ENCODE measurements around the gene GMCL2. TPM values are rescaled to one million over a fixed set of nuclear protein-coding genes. Genes with fewer than 3 reads are reported as not detected.
"Not testable (repeated sequence)": the region's sequence is repeated elsewhere in the genome, so short reads cannot be mapped to it uniquely, and the experiment has no call there.

GMCL2 gene
- total RNA-seq, 1 donor, result not detected

GRCh38 chr5:178201927-178202235, 14.7 kb upstream of the GMCL2 start:
- no peak overlapping the region for H3K4me3 ChIP-seq (ENCODE audit: low read depth, low read length)
- TF ChIP-seq, protein P1, sequence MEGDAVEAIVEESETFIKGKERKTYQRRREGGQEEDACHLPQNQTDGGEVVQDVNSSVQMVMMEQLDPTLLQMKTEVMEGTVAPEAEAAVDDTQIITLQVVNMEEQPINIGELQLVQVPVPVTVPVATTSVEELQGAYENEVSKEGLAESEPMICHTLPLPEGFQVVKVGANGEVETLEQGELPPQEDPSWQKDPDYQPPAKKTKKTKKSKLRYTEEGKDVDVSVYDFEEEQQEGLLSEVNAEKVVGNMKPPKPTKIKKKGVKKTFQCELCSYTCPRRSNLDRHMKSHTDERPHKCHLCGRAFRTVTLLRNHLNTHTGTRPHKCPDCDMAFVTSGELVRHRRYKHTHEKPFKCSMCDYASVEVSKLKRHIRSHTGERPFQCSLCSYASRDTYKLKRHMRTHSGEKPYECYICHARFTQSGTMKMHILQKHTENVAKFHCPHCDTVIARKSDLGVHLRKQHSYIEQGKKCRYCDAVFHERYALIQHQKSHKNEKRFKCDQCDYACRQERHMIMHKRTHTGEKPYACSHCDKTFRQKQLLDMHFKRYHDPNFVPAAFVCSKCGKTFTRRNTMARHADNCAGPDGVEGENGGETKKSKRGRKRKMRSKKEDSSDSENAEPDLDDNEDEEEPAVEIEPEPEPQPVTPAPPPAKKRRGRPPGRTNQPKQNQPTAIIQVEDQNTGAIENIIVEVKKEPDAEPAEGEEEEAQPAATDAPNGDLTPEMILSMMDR (IDR thresholded peaks at IDR 0.05; ENCODE audit: insufficient read depth, low read depth, low read length), result no peak
- DNase-seq (ENCODE audit: low read depth), result no peak

DNA sequence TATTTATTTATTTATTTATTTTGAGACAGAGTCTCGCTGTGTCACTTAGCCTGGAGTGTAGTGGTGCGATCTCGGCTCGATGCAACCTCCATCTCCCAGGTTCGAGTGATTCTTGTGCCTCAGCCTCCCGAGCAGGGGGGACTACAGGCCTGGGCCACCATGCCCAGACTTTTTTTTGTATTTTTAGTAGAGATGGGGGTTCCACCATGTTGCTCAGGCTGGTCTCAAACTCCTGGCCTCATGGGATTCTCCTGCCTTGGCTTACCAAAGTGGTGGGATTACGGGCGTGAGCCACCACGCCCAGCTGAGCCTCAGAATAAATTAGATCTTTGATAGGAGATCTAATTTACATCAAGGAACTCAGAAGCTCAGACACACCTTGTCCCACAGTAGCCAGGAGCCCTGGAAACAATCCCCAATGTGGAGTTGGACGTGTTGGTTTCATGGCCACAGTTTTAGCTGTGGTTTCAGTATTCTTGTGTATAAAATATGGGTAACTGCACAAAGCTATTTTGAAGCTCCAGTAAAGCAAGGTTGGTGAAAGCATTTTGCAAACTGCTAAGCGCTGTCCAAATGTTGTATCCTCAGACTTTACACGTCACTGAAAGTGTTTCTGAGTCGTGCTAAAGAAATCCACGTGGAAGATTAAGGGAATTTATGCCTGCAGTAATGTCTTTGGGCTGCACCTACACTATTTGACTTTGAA, 14.2 kb upstream of the GMCL2 start:
- H3K4me3 ChIP-seq (ENCODE audit: low read depth, low read length), result no peak overlapping the region
- TF ChIP-seq, protein P1 (IDR thresholded peaks at IDR 0.05; ENCODE audit: insufficient read depth, low read depth, low read length), result no peak
- no peak for DNase-seq (ENCODE audit: low read depth)

GRCh38 chr5:178199581-178200434, 12.6 kb upstream of the GMCL2 start:
- DNase-seq (ENCODE audit: low read depth), result no peak
- TF ChIP-seq, protein P1 (IDR thresholded peaks at IDR 0.05; ENCODE audit: insufficient read depth, low read depth, low read length), result no peak

GRCh38 chr5:178198706-178199105, 11.5 kb upstream of the GMCL2 start:
- H3K4me3 ChIP-seq (ENCODE audit: low read depth, low read length), result no peak overlapping the region
- DNase-seq (ENCODE audit: low read depth), result no peak
- TF ChIP-seq, protein P1 (IDR thresholded peaks at IDR 0.05; ENCODE audit: insufficient read depth, low read depth, low read length), result no peak

More at GRCh38 chr5:178199581-178200434, 12.6 kb upstream of the GMCL2 start:
- H3K4me3 ChIP-seq (ENCODE audit: low read depth, low read length), result no peak overlapping the region

GRCh38 chr5:178198151-178198550, 11.0 kb upstream of the GMCL2 start:
- not testable (repeated sequence) for DNase-seq (ENCODE audit: low read depth)

DNA sequence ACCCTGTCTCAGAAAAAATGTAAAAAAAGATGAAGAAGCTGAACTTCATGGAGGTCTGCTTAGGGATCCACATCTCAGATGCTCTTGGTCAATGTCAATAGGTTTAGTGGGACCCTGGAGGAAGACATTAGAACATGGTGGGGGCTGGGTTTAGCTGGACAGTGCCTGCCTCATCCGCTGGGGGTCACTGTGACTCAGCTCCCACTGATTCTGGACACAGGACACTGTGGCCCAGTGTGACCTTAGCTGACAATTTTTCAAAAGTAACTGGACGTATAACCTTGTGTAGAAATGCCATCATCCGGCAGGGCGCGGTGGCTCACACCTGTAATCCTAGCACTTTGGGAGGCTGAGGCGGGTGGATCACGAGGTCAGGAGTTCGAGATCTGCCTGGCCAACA, 9.8 kb upstream of the GMCL2 start:
- no peak for DNase-seq (ENCODE audit: low read depth)
- TF ChIP-seq, protein P1 (IDR thresholded peaks at IDR 0.05; ENCODE audit: insufficient read depth, low read depth, low read length), result peak; percentile 51
- H3K4me3 ChIP-seq (ENCODE audit: low read depth, low read length), result no peak overlapping the region

More at GRCh38 chr5:178198151-178198550, 11.0 kb upstream of the GMCL2 start:
- not testable (repeated sequence) for H3K4me3 ChIP-seq (ENCODE audit: low read depth, low read length)

- TF ChIP-seq, protein P1 (IDR thresholded peaks at IDR 0.05; ENCODE audit: insufficient read depth, low read depth, low read length), result no peak
- H3K4me3 ChIP-seq (ENCODE audit: low read depth, low read length), result no peak overlapping the region
- no peak for DNase-seq (ENCODE audit: low read depth)
Measured at GRCh38 chr5:178196281-178196812, 9.2 kb upstream of the GMCL2 start.
